Upper lobe of left lung (tissue), 6 donors: Measurements from ENCODE around the gene PTCH2. TPM values are rescaled to one million over a fixed set of nuclear protein-coding genes. Genes with fewer than 3 reads are reported as not detected.

ENCODE experiments used
- ATAC-seq, 2 donors: fragments of 200-7000 bp; cut with Tn5 transposase; one replicate each; pipeline ENCODE4 v1.9.1; 2022; ENCODE audit warnings: mild to moderate bottlenecking in 2 of 2, moderate library complexity in 2 of 2; ENCODE audit not compliant: low FRiP score in 2 of 2
- DNase-seq, 2 donors: peaks; one replicate each; pipeline ENCODE4 v3.0.0-alpha.2; 2019 to 2020
- H3K27ac ChIP-seq, 4 donors: fragments of 200-600 bp; sonication (generic); one replicate each; pipeline ENCODE4 v1.5.1; 2016 to 2019
- H3K27me3 ChIP-seq, 4 donors: fragments of 200-600 bp; sonication (generic); one replicate each; pipeline ENCODE4 v1.5.1; 2017 to 2019
- H3K36me3 ChIP-seq, 4 donors: fragments of 200-600 bp; sonication (generic); one replicate each; pipeline ENCODE4 v1.5.1; 2016 to 2019
- H3K4me1 ChIP-seq, 4 donors: fragments of 200-600 bp; sonication (generic); one replicate each; pipeline ENCODE4 v1.5.1; 2018 to 2019
- H3K4me3 ChIP-seq, 4 donors: fragments of 200-600 bp; sonication (generic); one replicate each; pipeline ENCODE4 v1.5.1; 2017 to 2019; ENCODE audit warnings: mild to moderate bottlenecking in 2 of 4, moderate library complexity in 1 of 4
- H3K9me3 ChIP-seq, 4 donors: fragments of 200-600 bp; sonication (generic); one replicate each; pipeline ENCODE4 v1.5.1; 2018 to 2019
- CTCF ChIP-seq, 6 experiments: fragments of 450-650 bp in 4 of 6; fragments of 200-600 bp in 2 of 6; sonication (generic) in 2 of 6; IDR thresholded peaks; one replicate each; pipeline ENCODE4 v1.5.1; 2016 to 2019; ENCODE audit warnings: antibody characterized with exemption in 6 of 6
- EP300 ChIP-seq, 4 donors: sonication (generic); formaldehyde crosslinking; IDR thresholded peaks; one replicate each; pipeline ENCODE4 v1.5.1; 2017; ENCODE audit warnings: antibody characterized with exemption in 4 of 4, control low read depth in 2 of 4
- POLR2A ChIP-seq, 4 donors: fragments of 450-650 bp; IDR thresholded peaks; one replicate each; pipeline ENCODE4 v1.5.1; 2016 to 2017; ENCODE audit warnings: antibody characterized with exemption in 4 of 4, mild to moderate bottlenecking in 2 of 4
- POLR2AphosphoS5 ChIP-seq, 2 donors: sonication (generic); formaldehyde crosslinking; IDR thresholded peaks; one replicate each; pipeline ENCODE4 v1.5.1; 2017; ENCODE audit warnings: antibody characterized with exemption in 2 of 2
- WGBS, 2 donors: methylation state at CpG; one replicate each; pipeline ENCODE4 v1.1.5; 2017 to 2018; 5-methylcytosine and 5-hydroxymethylcytosine counted together
- total RNA-seq, 6 donors: library from RNA; depleted of rRNA in 4 of 6; stranded (reverse); fragments of >200 nt in 4 of 6; gene quantifications; one replicate each; pipeline versions ENCODE4 v1.1.0 to v1.2.1, GENCODE V29; 2016 to 2021
- donor health status: DM: no; HTN: no; CAD: no; lungs with moderate emphysema.
- donor health status: DM: no; HTN: yes; CAD: no; lungs with severe emphysema.

Gene PTCH2
- total RNA-seq, 6 donors from 2014 or later = 0.30 to 1.4 (median 0.82) TPM

- WGBS, 2 donors = 16 to 50% methylated on average over 11 to 26 of the region's 71 CpGs
- TF ChIP-seq CTCF (IDR thresholded peaks at IDR 0.05) (peak in 1 of 6 experiments; percentile 4), POLR2A (IDR thresholded peaks at IDR 0.05) (no peak)
- peak overlapping the region in 2 of 4 donors; percentile 34 to 50 for H3K27ac ChIP-seq
- peak; percentile 24 to 89 for DNase-seq
- peaks cover 19 to 33% (median 32%) of the 10 kb centered on the region in 4 donors for H3K4me1 ChIP-seq
- H3K4me3 ChIP-seq = peak overlapping the region; percentile 3 to 56 (median 45)
- no peaks in the 10 kb centered on the region for H3K9me3 ChIP-seq
- peak in 1 of 2 donors; percentile 43 for ATAC-seq
- H3K27me3 ChIP-seq = no peaks in the 10 kb centered on the region
- H3K36me3 ChIP-seq = peaks cover 0 to 30% (median 18%) of the 10 kb centered on the region in 4 donors
Measured at GRCh38 chr1:44784094-44785028, 58.7 kb downstream of the PTCH2 start.

GRCh38 chr1:44783697-44784093, 59.4 kb downstream of the PTCH2 start:
- Histone ChIP-seq H3K4me3 (peak overlapping the region in 3 of 4 donors; percentile 40 to 56 (median 50)), H3K36me3 (peaks cover 0 to 36% (median 24%) of the 10 kb centered on the region in 4 donors), H3K9me3 (no peaks in the 10 kb centered on the region), H3K4me1 (peaks cover 19 to 33% (median 32%) of the 10 kb centered on the region in 4 donors), H3K27me3 (no peaks in the 10 kb centered on the region), H3K27ac (peak overlapping the region in 2 of 4 donors; percentile 34 to 50)
- TF ChIP-seq CTCF (IDR thresholded peaks at IDR 0.05) (no peak), EP300 (IDR thresholded peaks at IDR 0.05) (no peak), POLR2A (IDR thresholded peaks at IDR 0.05) (no peak), POLR2AphosphoS5 (IDR thresholded peaks at IDR 0.05) (no peak)
- WGBS, 2 donors = 38 to 46% methylated on average over 8 of the region's 8 CpGs
- ATAC-seq = no peak
- no peak for DNase-seq

- H3K4me1 ChIP-seq = peaks cover 32 to 48% (median 38%) of the 10 kb centered on the region in 4 donors
- ATAC-seq = no peak
Measured at GRCh38 chr1:44780583-44781121, 62.4 kb downstream of the PTCH2 start.

More at GRCh38 chr1:44780583-44781121, 62.4 kb downstream of the PTCH2 start:
- DNase-seq = no peak
- WGBS, 2 donors = 94 to 97% methylated on average over 14 of the region's 14 CpGs
- Histone ChIP-seq H3K9me3 (no peaks in the 10 kb centered on the region), H3K27me3 (no peaks in the 10 kb centered on the region), H3K4me3 (no peak overlapping the region), H3K36me3 (peaks cover 11 to 62% (median 45%) of the 10 kb centered on the region in 4 donors), H3K27ac (no peak overlapping the region)
- no peak for TF ChIP-seq CTCF (IDR thresholded peaks at IDR 0.05)
- no peak for TF ChIP-seq EP300 (IDR thresholded peaks at IDR 0.05)
- TF ChIP-seq POLR2A (IDR thresholded peaks at IDR 0.05) = no peak
- no peak for TF ChIP-seq POLR2AphosphoS5 (IDR thresholded peaks at IDR 0.05)
